Measurements from ENCODE around the gene DCLK1.

The DCLK1 gene

DNA sequence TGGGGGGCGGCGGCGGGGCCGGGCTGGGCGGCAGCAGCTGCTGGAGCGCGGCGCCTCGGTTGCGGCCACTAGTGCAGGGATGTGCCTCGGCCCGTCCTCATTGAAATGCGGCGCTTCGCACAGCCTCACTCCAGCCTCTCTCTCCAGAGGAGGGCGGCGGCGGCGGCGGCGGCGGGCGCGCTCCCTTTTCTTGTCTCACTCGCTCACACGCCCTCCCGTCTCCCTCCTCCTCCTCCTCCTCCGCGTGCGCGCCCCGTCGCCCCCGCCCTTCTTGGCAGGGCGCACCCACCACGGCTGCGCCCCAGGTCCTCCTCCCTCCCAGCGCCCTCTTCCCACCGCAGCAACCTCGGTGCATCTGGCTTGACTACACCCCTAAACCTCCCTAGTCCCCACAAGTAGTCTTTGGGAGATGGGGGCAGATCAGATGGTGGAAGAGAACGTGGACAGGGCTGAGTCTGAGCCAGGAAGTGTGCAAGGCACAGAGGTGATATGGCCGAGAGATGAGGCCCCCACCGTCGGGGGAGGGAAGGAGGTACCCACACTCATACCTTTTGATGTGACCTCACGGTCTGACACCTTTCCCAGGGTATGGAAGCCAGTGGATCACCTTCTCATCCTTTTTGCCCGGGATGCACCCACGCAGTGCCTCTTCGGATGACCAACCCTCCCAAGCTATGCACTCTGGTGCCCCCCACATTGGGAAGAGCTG is at the start of gene DCLK1:
TSS of gene DCLK1 (minus strand) at position 161 of the 709 bp plus-strand sequence.
- no peak for DNase-seq

GRCh38 chr13:36175621-36176020 is 44.4 kb upstream of the DCLK1 start:
- no peak for DNase-seq

GRCh38 chr13:36174923-36175322 is 43.7 kb upstream of the DCLK1 start:
- no peak for DNase-seq

DNA sequence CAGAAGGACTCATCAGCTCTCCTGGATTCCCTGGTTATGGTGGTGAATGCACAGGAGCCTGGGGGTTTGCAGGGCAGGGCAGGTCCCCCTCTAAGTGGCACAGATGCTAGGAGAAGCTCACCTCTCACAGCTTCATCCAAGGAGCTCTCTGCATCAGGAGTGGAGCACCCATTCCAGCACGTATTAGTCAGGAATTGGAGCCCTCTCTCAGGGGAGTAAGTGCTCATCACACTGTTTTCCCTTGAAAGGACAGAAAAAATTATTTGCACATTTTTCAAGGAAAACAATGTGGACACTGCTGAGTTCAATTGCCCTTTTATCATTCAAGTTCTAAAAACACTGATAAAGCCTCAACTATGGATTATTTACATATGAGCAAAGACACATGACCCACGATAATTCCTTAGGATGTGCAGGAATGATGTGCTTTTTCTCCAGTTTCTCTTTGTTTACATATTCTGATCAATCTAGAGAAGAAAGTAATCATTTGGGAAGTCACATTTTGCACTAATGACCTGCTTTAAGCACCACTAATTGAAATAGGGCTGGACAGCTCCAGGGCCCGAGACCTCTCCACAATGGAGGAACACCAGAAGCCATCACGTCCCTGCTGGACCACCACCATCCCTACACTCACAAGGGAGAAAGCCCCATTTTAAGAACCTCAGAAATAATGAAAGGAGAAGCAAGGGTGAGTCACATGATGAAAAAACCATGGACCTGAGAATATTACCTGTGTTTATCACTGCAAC is 42.6 kb upstream of the DCLK1 start:
- no peak for DNase-seq

GRCh38 chr13:36166046-36166445 is 34.9 kb upstream of the DCLK1 start:
- DNase-seq = no peak

- no peak for DNase-seq
Observed at GRCh38 chr13:36163809-36164308, 32.7 kb upstream of the DCLK1 start.

- DNase-seq = no peak
Observed at GRCh38 chr13:36163286-36163685, 32.1 kb upstream of the DCLK1 start.

GRCh38 chr13:36160297-36160696 is 29.1 kb upstream of the DCLK1 start:
- no peak for DNase-seq

GRCh38 chr13:36158611-36159010 is 27.4 kb upstream of the DCLK1 start:
- DNase-seq = no peak

DNA sequence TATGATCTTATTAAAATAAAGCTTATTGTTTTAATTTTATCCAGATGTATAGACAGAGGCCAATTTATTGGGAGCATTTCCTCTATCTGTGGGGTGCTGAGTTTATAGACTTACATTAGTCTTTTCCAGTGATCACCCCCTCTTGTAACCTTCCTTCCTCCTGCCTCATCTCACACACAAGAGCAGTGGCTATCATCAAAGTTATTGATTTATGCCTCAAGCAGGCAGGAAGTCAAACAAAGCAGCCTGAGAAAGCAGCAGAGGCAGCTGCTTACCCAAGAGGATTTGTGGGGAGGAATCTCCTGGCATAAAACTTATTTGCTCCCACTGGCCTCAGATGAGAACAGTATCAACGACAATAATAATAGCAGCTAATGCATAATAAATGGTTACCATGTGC is 26.3 kb upstream of the DCLK1 start:
- DNase-seq = no peak

- DNase-seq = no peak
Observed at GRCh38 chr13:36154567-36155291, 23.5 kb upstream of the DCLK1 start.

DNA sequence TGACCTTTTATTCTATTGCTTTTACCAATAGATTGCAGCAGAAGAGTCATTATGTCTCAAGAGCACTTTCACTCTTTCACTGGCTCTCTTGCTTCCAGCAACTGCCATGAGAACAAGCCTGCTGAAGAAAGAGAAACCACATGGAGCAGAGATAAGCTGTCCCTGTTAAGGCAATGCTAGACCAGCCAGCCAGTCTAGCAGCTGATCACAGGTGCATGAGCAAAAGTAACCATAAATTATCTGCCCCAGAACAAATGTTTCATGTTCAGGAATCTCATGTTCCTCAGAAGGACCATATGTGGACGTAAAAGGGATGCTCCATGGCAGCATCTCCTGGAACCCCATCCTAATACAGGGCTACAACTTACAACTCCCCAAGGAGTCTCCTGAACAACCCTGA is 20.4 kb upstream of the DCLK1 start:
- DNase-seq = no peak

DNA sequence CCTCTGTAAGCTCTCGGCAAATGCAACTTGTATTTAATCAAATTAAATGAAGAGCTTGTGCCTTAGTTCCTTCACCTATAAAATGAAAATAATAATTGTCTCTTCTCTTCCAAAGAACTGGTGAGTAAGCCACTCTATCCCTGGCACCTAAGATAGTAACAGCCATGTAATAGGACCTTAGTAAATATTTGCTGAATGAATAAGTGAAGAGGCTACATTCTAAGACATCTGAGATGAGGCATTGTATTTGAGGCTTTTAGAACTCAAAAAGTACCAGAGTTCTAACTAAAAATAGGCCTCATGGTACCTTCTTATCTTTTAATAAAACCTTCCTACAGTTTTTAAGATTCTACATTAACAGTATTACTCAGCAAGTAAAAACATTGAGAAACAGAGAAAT is 17.3 kb upstream of the DCLK1 start:
- no peak for DNase-seq

GRCh38 chr13:36147330-36147729 is 16.1 kb upstream of the DCLK1 start:
- DNase-seq = no peak

GRCh38 chr13:36146511-36147269 is 15.5 kb upstream of the DCLK1 start:
- DNase-seq = no peak

- no peak for DNase-seq
Observed at GRCh38 chr13:36143738-36144137, 12.6 kb upstream of the DCLK1 start.

GRCh38 chr13:36142735-36143134 is 11.6 kb upstream of the DCLK1 start:
- no peak for DNase-seq

- DNase-seq = no peak
Observed at GRCh38 chr13:36135876-36136275, 4.7 kb upstream of the DCLK1 start.

- no peak for DNase-seq
Observed at GRCh38 chr13:36134632-36135031, 3.5 kb upstream of the DCLK1 start.

DNA sequence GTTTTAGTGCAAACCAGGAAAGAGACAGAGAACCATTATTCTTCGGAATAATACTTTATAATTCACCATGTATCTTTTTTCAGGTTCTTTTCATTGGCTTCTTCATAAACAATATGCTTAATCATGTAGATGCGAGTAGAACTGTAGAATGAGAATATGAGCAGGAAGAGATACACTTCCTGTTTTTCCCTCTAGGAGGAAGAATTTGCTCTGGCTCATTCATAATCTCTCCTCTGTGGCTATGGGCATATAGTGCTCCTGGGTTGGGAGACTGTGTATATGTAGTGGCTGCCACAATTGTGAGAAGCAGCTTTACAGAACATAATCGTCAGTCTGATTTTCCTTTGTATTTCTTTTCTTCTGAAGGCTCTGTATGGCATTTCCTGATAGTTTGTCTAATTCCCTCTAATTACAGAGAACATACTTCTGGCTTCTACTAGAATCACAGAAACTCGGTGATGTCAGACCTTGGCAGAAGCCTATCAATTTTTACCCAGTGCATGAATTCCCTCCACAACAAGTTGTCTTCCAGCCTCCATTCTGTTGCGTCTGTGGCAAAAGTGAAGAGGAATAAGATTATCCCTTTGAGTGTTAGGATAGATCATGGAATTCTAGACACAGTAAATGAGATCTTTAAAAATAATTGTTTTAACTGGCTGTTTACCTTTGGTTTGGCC is 2.9 kb upstream of the DCLK1 start:
- DNase-seq = no peak

DNA sequence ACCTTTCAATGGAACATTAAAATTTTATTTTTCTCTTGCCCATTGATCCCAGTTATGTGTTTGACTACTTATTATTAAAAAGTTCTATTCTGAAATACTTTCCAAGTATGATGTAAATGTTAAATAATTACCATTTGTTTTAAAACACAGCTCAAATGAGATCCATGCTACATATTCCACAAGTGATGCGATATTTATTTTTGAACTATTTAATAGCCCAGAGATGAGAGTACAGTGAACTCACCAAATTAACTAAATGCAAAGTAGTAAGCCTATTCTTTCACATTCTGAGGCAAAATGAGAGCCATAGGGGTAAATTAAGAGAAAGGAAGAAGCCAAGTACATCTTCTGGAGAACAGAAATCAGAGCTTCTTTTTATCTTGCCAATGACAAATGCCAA is 1.2 kb upstream of the DCLK1 start:
- no peak for DNase-seq

- no peak for DNase-seq
Observed at GRCh38 chr13:36131931-36132297, 732 bp upstream of the DCLK1 start.

Data from CD4-positive, alpha-beta T cell treated with Interferon gamma for 1 hour (primary cell).